MM.1S (cell line): ENCODE results near the gene SDHAF4.

Experiments used
- CTCF ChIP-seq: fragments of 300-600 bp; sonication (generic); IDR thresholded peaks from 2 replicates; pipeline ENCODE4 v1.5.1; 2016; ENCODE audit warnings: antibody characterized with exemption, low read length, mixed read lengths
- EZH2 ChIP-seq: fragments of 300-600 bp; sonication (generic); optimal IDR thresholded peaks from 2 replicates; pipeline ENCODE3; 2017; ENCODE audit warnings: low read depth, mild to moderate bottlenecking, antibody characterized with exemption, low read length, mixed read lengths

DNA sequence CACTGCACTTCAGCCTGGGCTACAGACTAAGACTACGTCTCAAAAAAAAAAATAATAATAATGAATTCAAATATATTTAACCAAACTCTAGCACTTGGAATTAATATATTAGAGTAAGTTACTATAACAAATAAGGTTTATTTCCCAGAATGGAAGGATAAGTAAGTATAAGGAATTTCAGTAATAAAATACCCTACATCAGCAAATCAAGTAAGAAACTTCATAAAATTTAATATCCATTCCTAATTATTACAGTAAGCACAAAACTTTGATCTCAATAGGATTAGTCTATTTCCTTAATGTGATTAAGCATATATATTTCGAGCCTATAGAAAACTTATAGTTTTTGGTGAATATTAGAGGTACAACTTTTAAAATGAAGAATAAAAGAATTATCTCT lies 36.7 kb upstream of the SDHAF4 start:
- TF ChIP-seq CTCF (no peak), EZH2 (no peak)
